SK-N-MC (cell line): ENCODE results near the gene RFX2.

Experiments used
- EZH2 ChIP-seq: fragments of 200-600 bp; sonication (generic); IDR thresholded peaks from one replicate; pipeline ENCODE4 v1.6.1; 2017; ENCODE audit warnings: antibody characterized with exemption
- POLR2AphosphoS5 ChIP-seq: IDR thresholded peaks from 2 replicates; pipeline ENCODE4 v1.6.1; 2012; ENCODE audit warnings: mild to moderate bottlenecking, low read depth, low read length, borderline replicate concordance

GRCh38 chr19:6018786-6019185 is 91.5 kb downstream of the RFX2 start:
- no peak for TF ChIP-seq POLR2AphosphoS5
- TF ChIP-seq EZH2 = no peak
